Measurements from ENCODE around the gene ZNF516.

ZNF516 gene

GRCh38 chr18:76499021-76499420, 4.0 kb upstream of the ZNF516 start:
- TF ChIP-seq CTCF (IDR thresholded peaks at IDR 0.05; ENCODE audit: low read depth, low read length) = no peak
- DNase-seq (ENCODE audit: extremely low read depth, low read depth) = no peak

GRCh38 chr18:76498064-76498463, 3.0 kb upstream of the ZNF516 start:
- no peak for TF ChIP-seq CTCF (IDR thresholded peaks at IDR 0.05; ENCODE audit: low read depth, low read length)
- no peak for DNase-seq (ENCODE audit: extremely low read depth, low read depth)

- DNase-seq (ENCODE audit: extremely low read depth, low read depth) = no peak
- no peak for TF ChIP-seq CTCF (IDR thresholded peaks at IDR 0.05; ENCODE audit: low read depth, low read length)
Measured at GRCh38 chr18:76497021-76497420, 2.0 kb upstream of the ZNF516 start.

GRCh38 chr18:76496194-76496890, 1.3 kb upstream of the ZNF516 start:
- no peak for DNase-seq (ENCODE audit: extremely low read depth, low read depth)
- no peak; the same call in 1 of the 2 replicates for TF ChIP-seq CTCF (IDR thresholded peaks at IDR 0.05; ENCODE audit: low read depth, low read length)

GRCh38 chr18:76495435-76496193, 572 bp upstream of the ZNF516 start:
- DNase-seq (ENCODE audit: extremely low read depth, low read depth) = no peak

GRCh38 chr18:76494231-76495005, 624 bp downstream of the ZNF516 start:
- no peak for TF ChIP-seq CTCF (IDR thresholded peaks at IDR 0.05; ENCODE audit: low read depth, low read length)
- no peak for DNase-seq (ENCODE audit: extremely low read depth, low read depth)

More at GRCh38 chr18:76495435-76496193, 572 bp upstream of the ZNF516 start:
- TF ChIP-seq CTCF (IDR thresholded peaks at IDR 0.05; ENCODE audit: low read depth, low read length) = no peak

All from AG09319 (cell line).